Activated T-cell treated with anti-CD3 and anti-CD28 coated beads for 1 hour (primary cell): Measurements from ENCODE around the gene YPEL3.

Source experiments
- DNase-seq: peaks from one replicate; pipeline ENCODE4 v3.0.0-alpha.2; 2020; ENCODE audit warnings: low read depth

The YPEL3 gene

DNA sequence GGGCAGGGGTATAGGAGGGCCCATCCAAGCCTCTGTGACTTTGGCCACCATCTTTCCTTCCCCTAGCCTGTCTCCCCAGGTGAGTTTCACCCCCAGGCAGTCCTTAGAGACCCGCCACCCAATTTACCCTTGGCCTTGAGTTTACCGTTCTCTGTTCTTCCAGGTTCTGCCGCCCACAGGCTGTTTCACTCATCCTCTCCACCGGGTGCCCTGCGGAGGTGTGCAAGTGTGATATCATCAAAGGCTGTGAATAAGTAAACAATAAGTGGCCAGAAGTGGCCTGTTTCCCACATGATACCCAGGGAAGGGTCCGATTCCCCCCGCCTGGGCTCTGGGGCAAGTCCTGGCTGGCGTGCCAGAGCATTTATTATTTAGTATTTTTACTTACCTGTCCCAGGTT, 49.8 kb downstream of the YPEL3 start:
- DNase-seq = no peak
